A673 (cell line): ENCODE results near the gene KICS2. TPM values are rescaled to one million over a fixed set of nuclear protein-coding genes. Genes with fewer than 3 reads are reported as not detected.

Experiments
- BruUV-seq: library from RNA; stranded (reverse); fragments of 400-500 nt; replicated peaks from 2 replicates; lab custom pipeline; 2021; lab: Mats Ljungman, UMichigan
- CTCF ChIA-PET: fragments of 300-600 bp; sonication (Branson Sonifier 250); formaldehyde crosslinking; loops from one replicate; lab custom pipeline; 2022; ENCODE audit warnings: antibody characterized with exemption; lab: Charles Lee
- POLR2A ChIA-PET: fragments of 300-600 bp; sonication (Branson Sonifier 250); formaldehyde crosslinking; loops from one replicate; lab custom pipeline; 2022; ENCODE audit warnings: antibody characterized with exemption; ENCODE audit not compliant: low non-redundant PET; lab: Charles Lee
- DNase-seq: peaks from one replicate; pipeline ENCODE4 v3.0.0-alpha.2; 2015; ENCODE audit warnings: low spot score
- H3K27ac ChIP-seq: fragments of 200-600 bp; sonication (generic); 2 replicates; pipeline ENCODE4 v1.5.1; 2016; ENCODE audit warnings: mixed run types, low read depth, mild to moderate bottlenecking, mixed read lengths, antibody characterized with exemption, low read length; ENCODE audit not compliant: poor library complexity, severe bottlenecking
- H3K27me3 ChIP-seq: fragments of 200-600 bp; sonication (generic); replicated peaks from 2 replicates; pipeline ENCODE4 v1.6.1; 2017; ENCODE audit warnings: mixed run types, low read depth, mild to moderate bottlenecking, mixed read lengths, antibody characterized with exemption, low read length; ENCODE audit not compliant: insufficient read depth, poor library complexity
- H3K36me3 ChIP-seq: fragments of 200-600 bp; sonication (generic); 2 replicates; pipeline ENCODE4 v1.6.1; 2016; ENCODE audit warnings: mixed run types, mild to moderate bottlenecking, mixed read lengths, antibody characterized with exemption, low read length; ENCODE audit not compliant: insufficient read depth, poor library complexity, severe bottlenecking
- H3K4me1 ChIP-seq: fragments of 200-600 bp; sonication (generic); 2 replicates; pipeline ENCODE4 v1.6.1; 2017; ENCODE audit warnings: mixed run types, mild to moderate bottlenecking, mixed read lengths, antibody characterized with exemption, low read length; ENCODE audit not compliant: insufficient read depth, poor library complexity, severe bottlenecking
- H3K4me3 ChIP-seq: fragments of 200-600 bp; sonication (generic); 2 replicates; pipeline ENCODE4 v1.5.1; 2016; ENCODE audit warnings: low read depth, mixed run types, mild to moderate bottlenecking, mixed read lengths, low read length; ENCODE audit not compliant: poor library complexity, severe bottlenecking
- H3K9me3 ChIP-seq: fragments of 200-600 bp; sonication (generic); 2 replicates; pipeline ENCODE4 v1.6.1; 2016; ENCODE audit warnings: mixed run types, low read depth, mild to moderate bottlenecking, mixed read lengths, antibody characterized with exemption, low read length; ENCODE audit not compliant: poor library complexity, severe bottlenecking
- CTCF ChIP-seq: fragments of 300-800, 200-600 bp; sonication (generic); conservative IDR thresholded peaks from 2 replicates; pipeline ENCODE4 v1.5.1; 2017; ENCODE audit warnings: low read depth, mild to moderate bottlenecking, antibody characterized with exemption, low read length, moderate library complexity, mixed read lengths
- EZH2 ChIP-seq: fragments of 200-600 bp; sonication (generic); IDR thresholded peaks from 2 replicates; pipeline ENCODE4 v1.6.1; 2017; ENCODE audit warnings: borderline replicate concordance, low read depth, mild to moderate bottlenecking, mixed read lengths, antibody characterized with exemption, low read length; ENCODE audit not compliant: poor library complexity, severe bottlenecking
- intact Hi-C: fragments of 100-400 bp; cut with micrococcal nuclease; formaldehyde crosslinking; loops from one replicate; pipeline ENCODE4 v1.10.0; 2022; ENCODE audit not compliant: unreplicated experiment
- total RNA-seq: library from RNA; stranded (reverse); gene quantifications from 2 replicates; pipeline ENCODE4 v1.2.3, GENCODE V29; 2021

The KICS2 gene
- total RNA-seq, 1 experiment from 2014 or later: 14.0 TPM

- H3K9me3 ChIP-seq: no peaks in the 10 kb centered on the region
- TF ChIP-seq CTCF: no peak
- TF ChIP-seq EZH2: no peak
- CTCF ChIA-PET: no interaction called here
- intact Hi-C loops: no loop called here
- no peaks in the 10 kb centered on the region for H3K4me1 ChIP-seq
- no peaks in the 10 kb centered on the region for H3K27me3 ChIP-seq
- H3K36me3 ChIP-seq: no peaks in the 10 kb centered on the region
- H3K4me3 ChIP-seq: no peak overlapping the region
- BruUV-seq: no TSS peak
- DNase-seq: no peak
- POLR2A ChIA-PET: no interaction called here
- H3K27ac ChIP-seq: no peak overlapping the region
Measured at GRCh38 chr12:64240781-64241180, 18.7 kb upstream of the KICS2 start.

GRCh38 chr12:64237382-64237781, 15.3 kb upstream of the KICS2 start:
- no peak overlapping the region for H3K27ac ChIP-seq
- ChIA-PET POLR2A (no interaction called here), CTCF (no interaction called here)
- intact Hi-C loops: no loop called here
- no peaks in the 10 kb centered on the region for H3K27me3 ChIP-seq
- no peaks in the 10 kb centered on the region for H3K36me3 ChIP-seq
- H3K4me3 ChIP-seq: no peak overlapping the region
- no peak for TF ChIP-seq CTCF
- TF ChIP-seq EZH2: no peak
- H3K4me1 ChIP-seq: no peaks in the 10 kb centered on the region
- BruUV-seq: no TSS peak
- H3K9me3 ChIP-seq: no peaks in the 10 kb centered on the region
- no peak for DNase-seq

- DNase-seq: peak; percentile 11
- H3K36me3 ChIP-seq: no peaks in the 10 kb centered on the region
- H3K9me3 ChIP-seq: no peaks in the 10 kb centered on the region
- POLR2A ChIA-PET: no interaction called here
- H3K27me3 ChIP-seq: no peaks in the 10 kb centered on the region
- no peaks in the 10 kb centered on the region for H3K4me1 ChIP-seq
- no peak overlapping the region for H3K27ac ChIP-seq
- H3K4me3 ChIP-seq: no peak overlapping the region
- BruUV-seq: no TSS peak
- CTCF ChIA-PET: no interaction called here
- intact Hi-C loops: no loop called here
- TF ChIP-seq EZH2: no peak
- TF ChIP-seq CTCF: no peak
Measured at GRCh38 chr12:64236549-64236948, 14.5 kb upstream of the KICS2 start.
